ENCODE results near the gene INMT.

The INMT gene

DNA sequence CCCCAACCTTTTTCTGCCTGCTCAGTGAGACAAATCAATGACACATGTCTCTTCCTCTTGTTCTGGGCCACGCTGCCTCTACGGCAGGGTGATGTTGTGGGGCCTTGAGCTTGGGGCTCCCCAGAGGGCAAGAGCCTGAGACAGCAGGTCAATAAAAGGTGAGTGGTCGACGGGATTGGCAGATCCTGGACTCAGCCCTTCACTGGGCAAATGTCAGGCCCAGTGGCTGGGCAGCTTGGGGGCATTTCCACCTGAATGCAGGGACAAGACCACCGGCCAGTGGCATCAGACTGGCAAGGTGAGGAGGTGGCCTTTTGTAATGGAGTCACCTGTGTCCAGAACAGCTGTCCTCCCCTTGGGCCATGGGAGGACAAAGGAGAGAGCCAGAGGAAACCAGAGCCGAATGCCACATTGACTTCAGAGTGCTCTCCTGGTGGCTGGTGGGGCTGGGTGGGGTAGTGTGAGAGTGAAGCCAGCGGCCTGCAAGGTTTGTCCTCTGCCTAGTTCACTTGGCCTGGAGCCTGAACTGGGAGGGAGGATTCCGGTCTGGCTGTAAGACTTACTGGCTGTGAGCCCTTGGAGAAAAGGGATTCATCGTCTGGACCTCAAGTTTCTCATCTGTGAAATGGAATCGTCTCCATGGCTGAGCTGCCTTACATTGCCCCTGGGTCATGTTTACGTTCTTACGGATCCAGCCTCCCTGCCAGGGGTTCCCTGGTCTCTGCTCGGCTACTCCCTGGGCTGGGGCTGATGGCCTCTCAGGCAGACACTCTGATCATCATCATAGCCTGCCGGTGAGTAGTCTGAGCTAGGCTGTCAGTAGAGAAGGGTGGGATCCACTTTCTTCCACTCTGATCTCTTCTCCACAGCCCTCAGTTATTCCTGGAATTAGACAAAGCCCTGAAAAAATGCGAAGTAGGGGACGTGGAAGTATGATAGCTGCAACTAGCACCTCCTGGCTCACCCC, 44.3 kb upstream of the INMT start:
- no peaks in the 10 kb centered on the region for H3K27me3 ChIP-seq (ENCODE audit: insufficient read depth, poor library complexity, severe bottlenecking)
- H3K27ac ChIP-seq (replicated peaks): no peak overlapping the region
- no peak overlapping the region for H3K4me3 ChIP-seq (replicated peaks; ENCODE audit: insufficient read depth, low read length)
- TF ChIP-seq SPI1 (IDR thresholded peaks at IDR 0.05; ENCODE audit: borderline replicate concordance, low read depth) (no peak), POLR2AphosphoS5 (IDR thresholded peaks at IDR 0.05; ENCODE audit: low read depth) (no peak), GABPA (IDR thresholded peaks at IDR 0.05; ENCODE audit: low read depth) (no peak)
- TF ChIP-seq, protein P1, sequence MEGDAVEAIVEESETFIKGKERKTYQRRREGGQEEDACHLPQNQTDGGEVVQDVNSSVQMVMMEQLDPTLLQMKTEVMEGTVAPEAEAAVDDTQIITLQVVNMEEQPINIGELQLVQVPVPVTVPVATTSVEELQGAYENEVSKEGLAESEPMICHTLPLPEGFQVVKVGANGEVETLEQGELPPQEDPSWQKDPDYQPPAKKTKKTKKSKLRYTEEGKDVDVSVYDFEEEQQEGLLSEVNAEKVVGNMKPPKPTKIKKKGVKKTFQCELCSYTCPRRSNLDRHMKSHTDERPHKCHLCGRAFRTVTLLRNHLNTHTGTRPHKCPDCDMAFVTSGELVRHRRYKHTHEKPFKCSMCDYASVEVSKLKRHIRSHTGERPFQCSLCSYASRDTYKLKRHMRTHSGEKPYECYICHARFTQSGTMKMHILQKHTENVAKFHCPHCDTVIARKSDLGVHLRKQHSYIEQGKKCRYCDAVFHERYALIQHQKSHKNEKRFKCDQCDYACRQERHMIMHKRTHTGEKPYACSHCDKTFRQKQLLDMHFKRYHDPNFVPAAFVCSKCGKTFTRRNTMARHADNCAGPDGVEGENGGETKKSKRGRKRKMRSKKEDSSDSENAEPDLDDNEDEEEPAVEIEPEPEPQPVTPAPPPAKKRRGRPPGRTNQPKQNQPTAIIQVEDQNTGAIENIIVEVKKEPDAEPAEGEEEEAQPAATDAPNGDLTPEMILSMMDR (IDR thresholded peaks at IDR 0.05; ENCODE audit: insufficient read depth, low read length): no peak
- TF ChIP-seq, protein P2, sequence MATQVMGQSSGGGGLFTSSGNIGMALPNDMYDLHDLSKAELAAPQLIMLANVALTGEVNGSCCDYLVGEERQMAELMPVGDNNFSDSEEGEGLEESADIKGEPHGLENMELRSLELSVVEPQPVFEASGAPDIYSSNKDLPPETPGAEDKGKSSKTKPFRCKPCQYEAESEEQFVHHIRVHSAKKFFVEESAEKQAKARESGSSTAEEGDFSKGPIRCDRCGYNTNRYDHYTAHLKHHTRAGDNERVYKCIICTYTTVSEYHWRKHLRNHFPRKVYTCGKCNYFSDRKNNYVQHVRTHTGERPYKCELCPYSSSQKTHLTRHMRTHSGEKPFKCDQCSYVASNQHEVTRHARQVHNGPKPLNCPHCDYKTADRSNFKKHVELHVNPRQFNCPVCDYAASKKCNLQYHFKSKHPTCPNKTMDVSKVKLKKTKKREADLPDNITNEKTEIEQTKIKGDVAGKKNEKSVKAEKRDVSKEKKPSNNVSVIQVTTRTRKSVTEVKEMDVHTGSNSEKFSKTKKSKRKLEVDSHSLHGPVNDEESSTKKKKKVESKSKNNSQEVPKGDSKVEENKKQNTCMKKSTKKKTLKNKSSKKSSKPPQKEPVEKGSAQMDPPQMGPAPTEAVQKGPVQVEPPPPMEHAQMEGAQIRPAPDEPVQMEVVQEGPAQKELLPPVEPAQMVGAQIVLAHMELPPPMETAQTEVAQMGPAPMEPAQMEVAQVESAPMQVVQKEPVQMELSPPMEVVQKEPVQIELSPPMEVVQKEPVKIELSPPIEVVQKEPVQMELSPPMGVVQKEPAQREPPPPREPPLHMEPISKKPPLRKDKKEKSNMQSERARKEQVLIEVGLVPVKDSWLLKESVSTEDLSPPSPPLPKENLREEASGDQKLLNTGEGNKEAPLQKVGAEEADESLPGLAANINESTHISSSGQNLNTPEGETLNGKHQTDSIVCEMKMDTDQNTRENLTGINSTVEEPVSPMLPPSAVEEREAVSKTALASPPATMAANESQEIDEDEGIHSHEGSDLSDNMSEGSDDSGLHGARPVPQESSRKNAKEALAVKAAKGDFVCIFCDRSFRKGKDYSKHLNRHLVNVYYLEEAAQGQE (IDR thresholded peaks at IDR 0.05; ENCODE audit: insufficient replicate concordance, low read depth): no peak
- DNase-seq (ENCODE audit: low read depth in 1 of 2, low spot score in 1 of 2): no peak

DNA sequence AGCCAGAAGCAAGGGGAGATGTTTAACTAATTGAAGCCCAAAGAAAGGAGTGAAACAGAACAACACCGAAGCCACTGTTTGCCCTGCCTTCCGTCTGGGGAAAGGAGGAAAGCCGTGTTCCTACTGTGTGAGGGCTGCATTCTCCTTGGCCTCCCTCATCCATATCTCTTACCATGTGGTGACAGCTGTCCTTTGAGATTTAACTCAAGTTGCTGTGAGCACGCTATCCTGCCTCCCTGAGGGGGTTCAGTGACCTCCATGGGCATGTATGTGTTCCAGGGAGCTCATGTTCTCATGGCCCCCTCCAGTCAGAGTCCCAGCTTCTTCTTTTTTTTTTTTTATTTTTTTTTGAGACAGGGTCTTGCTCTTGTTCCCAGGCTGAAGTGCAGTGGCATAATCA, 43.5 kb upstream of the INMT start:
- H3K4me3 ChIP-seq (replicated peaks; ENCODE audit: insufficient read depth, low read length): no peak overlapping the region
- no peak for TF ChIP-seq SPI1 (IDR thresholded peaks at IDR 0.05; ENCODE audit: borderline replicate concordance, low read depth)
- TF ChIP-seq, protein P2 (IDR thresholded peaks at IDR 0.05; ENCODE audit: insufficient replicate concordance, low read depth): no peak
- no peak for TF ChIP-seq GABPA (IDR thresholded peaks at IDR 0.05; ENCODE audit: low read depth)
- TF ChIP-seq, protein P1 (IDR thresholded peaks at IDR 0.05; ENCODE audit: insufficient read depth, low read length): no peak
- TF ChIP-seq POLR2AphosphoS5 (IDR thresholded peaks at IDR 0.05; ENCODE audit: low read depth): no peak
- H3K27ac ChIP-seq (replicated peaks): no peak overlapping the region
- DNase-seq (ENCODE audit: low read depth in 1 of 2, low spot score in 1 of 2): no peak
- no peaks in the 10 kb centered on the region for H3K27me3 ChIP-seq (ENCODE audit: insufficient read depth, poor library complexity, severe bottlenecking)

DNA sequence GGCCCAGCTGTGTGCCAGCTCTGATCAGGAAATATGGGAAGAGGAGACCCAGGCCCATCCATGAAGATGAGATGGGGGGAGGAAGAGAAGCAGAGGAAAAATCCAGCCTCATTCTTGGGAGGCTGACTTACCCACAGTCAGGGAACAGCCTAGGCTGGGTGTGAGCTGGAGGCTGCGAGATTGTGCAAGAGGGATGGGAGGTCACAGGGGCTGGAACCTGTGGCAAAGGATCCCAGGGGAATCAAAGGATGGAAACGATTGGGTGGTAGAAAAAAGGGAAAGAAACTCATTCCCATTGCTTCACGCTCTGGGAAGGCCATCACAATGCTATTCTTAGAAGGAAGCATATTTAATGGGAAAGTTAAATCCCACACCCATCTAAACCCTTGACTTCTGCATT, 43.0 kb upstream of the INMT start:
- no peak overlapping the region for H3K27ac ChIP-seq (replicated peaks)
- TF ChIP-seq GABPA (IDR thresholded peaks at IDR 0.05; ENCODE audit: low read depth) (no peak), SPI1 (IDR thresholded peaks at IDR 0.05; ENCODE audit: borderline replicate concordance, low read depth) (no peak), POLR2AphosphoS5 (IDR thresholded peaks at IDR 0.05; ENCODE audit: low read depth) (no peak)
- TF ChIP-seq, protein P2 (IDR thresholded peaks at IDR 0.05; ENCODE audit: insufficient replicate concordance, low read depth): no peak
- TF ChIP-seq, protein P1 (IDR thresholded peaks at IDR 0.05; ENCODE audit: insufficient read depth, low read length): no peak
- no peak overlapping the region for H3K4me3 ChIP-seq (replicated peaks; ENCODE audit: insufficient read depth, low read length)
- H3K27me3 ChIP-seq (ENCODE audit: insufficient read depth, poor library complexity, severe bottlenecking): no peaks in the 10 kb centered on the region
- DNase-seq (ENCODE audit: low read depth in 1 of 2, low spot score in 1 of 2): no peak

All from HL-60 (cell line).